Panc1 (cell line): ENCODE measurements around the gene PDCD1. TPM values are rescaled to one million over a fixed set of nuclear protein-coding genes. Genes with fewer than 3 reads are reported as not detected.

Source experiments
- ATAC-seq: fragments of 200-7000 bp; cut with Tn5 transposase; 2 replicates; pipeline ENCODE4 v1.9.1; 2020; ENCODE audit warnings: mild to moderate bottlenecking, moderate library complexity
- BruUV-seq: library from RNA; stranded (reverse); fragments of 400-500 nt; replicated peaks from 2 replicates; lab custom pipeline; 2021; lab: Mats Ljungman, UMichigan
- CTCF ChIA-PET: fragments of 300-600 bp; sonication (Branson Sonifier 250); formaldehyde crosslinking; loops from one replicate; lab custom pipeline; 2022; ENCODE audit warnings: antibody characterized with exemption; lab: Charles Lee
- POLR2A ChIA-PET: fragments of 300-600 bp; sonication (Branson Sonifier 250); formaldehyde crosslinking; loops from one replicate; lab custom pipeline; 2022; ENCODE audit warnings: antibody characterized with exemption; lab: Charles Lee
- DNase-seq: peaks from one replicate; pipeline ENCODE4 v3.0.0-alpha.2; 2010; ENCODE audit warnings: low read depth, low spot score
- H3K27ac ChIP-seq: 2 replicates; pipeline ENCODE4 v1.5.1; 2011; ENCODE audit warnings: mild to moderate bottlenecking, low read length, inconsistent platforms
- H3K27me3 ChIP-seq: fragments of 200-500 bp; sonication (Bioruptor generic); 2 replicates; pipeline ENCODE4 v1.6.0; 2014; ENCODE audit warnings: low read length, inconsistent platforms; ENCODE audit not compliant: control insufficient read depth, insufficient read depth
- H3K36me3 ChIP-seq: fragments of 200-500 bp; sonication (Bioruptor generic); 2 replicates; pipeline ENCODE4 v1.5.1; 2014; ENCODE audit warnings: inconsistent platforms, mild to moderate bottlenecking, low read length, moderate library complexity; ENCODE audit not compliant: control insufficient read depth, insufficient read depth
- H3K4me1 ChIP-seq: 2 replicates; pipeline ENCODE4 v1.5.1; 2011; ENCODE audit warnings: inconsistent platforms, mild to moderate bottlenecking, low read length, moderate library complexity; ENCODE audit not compliant: control insufficient read depth, insufficient read depth
- H3K4me3 ChIP-seq, 2 experiments: 2 replicates each; pipeline ENCODE4 v1.5.1; 2011 to 2012; ENCODE audit warnings: low read depth in 2 of 2, low read length in 2 of 2, mild to moderate bottlenecking in 2 of 2, inconsistent platforms in 1 of 2, moderate library complexity in 1 of 2
- H3K9me3 ChIP-seq: fragments of 200-500 bp; sonication (Bioruptor generic); 2 replicates; pipeline ENCODE4 v1.5.1; 2014; ENCODE audit warnings: low read depth, mild to moderate bottlenecking, inconsistent platforms, low read length, moderate library complexity; ENCODE audit not compliant: control insufficient read depth, insufficient read depth
- POLR2AphosphoS5 ChIP-seq: IDR thresholded peaks from 2 replicates; pipeline ENCODE4 v1.6.1; 2012; ENCODE audit warnings: mild to moderate bottlenecking, low read depth, low read length, moderate library complexity
- SIN3A ChIP-seq: IDR thresholded peaks from 2 replicates; pipeline ENCODE4 v1.6.1; 2012; ENCODE audit warnings: low read depth, mild to moderate bottlenecking, low read length, moderate library complexity, borderline replicate concordance; ENCODE audit not compliant: insufficient read depth
- TCF7L2 ChIP-seq: IDR thresholded peaks from 2 replicates; pipeline ENCODE4 v1.6.1; 2011; ENCODE audit warnings: mild to moderate bottlenecking, low read depth, low read length, inconsistent platforms
- in situ Hi-C: cut with HindIII; loops from 2 replicates; pipeline ENCODE4 v1.10.0; 2016; ENCODE audit warnings: low sequenced_read_pairs, low pct_unique_long_range_greater_than_20kb
- intact Hi-C: fragments of 100-400 bp; cut with micrococcal nuclease; formaldehyde crosslinking; loops from one replicate; pipeline ENCODE4 v1.10.0; 2022; ENCODE audit not compliant: unreplicated experiment
- total RNA-seq: library from RNA; stranded (reverse); gene quantifications from one replicate; pipeline ENCODE4 v1.2.1, GENCODE V29; 2021; ENCODE audit not compliant: unreplicated experiment
- TF ChIP-seq, protein P1 (sequence below): fragments of 450-650 bp; IDR thresholded peaks from 2 replicates; pipeline ENCODE4 v1.5.1; 2017; ENCODE audit warnings: mild to moderate bottlenecking
- TF ChIP-seq, protein P2 (sequence below), 2 experiments: IDR thresholded peaks; 2 replicates each; pipeline ENCODE4 v1.6.1; 2011 to 2012; ENCODE audit warnings: low read depth in 2 of 2, control low read depth in 1 of 2, low read length in 1 of 2, mild to moderate bottlenecking in 1 of 2, moderate library complexity in 1 of 2; ENCODE audit not compliant: insufficient read depth in 1 of 2

Gene PDCD1
- total RNA-seq, 1 experiment from 2014 or later = 0.15 TPM

DNA sequence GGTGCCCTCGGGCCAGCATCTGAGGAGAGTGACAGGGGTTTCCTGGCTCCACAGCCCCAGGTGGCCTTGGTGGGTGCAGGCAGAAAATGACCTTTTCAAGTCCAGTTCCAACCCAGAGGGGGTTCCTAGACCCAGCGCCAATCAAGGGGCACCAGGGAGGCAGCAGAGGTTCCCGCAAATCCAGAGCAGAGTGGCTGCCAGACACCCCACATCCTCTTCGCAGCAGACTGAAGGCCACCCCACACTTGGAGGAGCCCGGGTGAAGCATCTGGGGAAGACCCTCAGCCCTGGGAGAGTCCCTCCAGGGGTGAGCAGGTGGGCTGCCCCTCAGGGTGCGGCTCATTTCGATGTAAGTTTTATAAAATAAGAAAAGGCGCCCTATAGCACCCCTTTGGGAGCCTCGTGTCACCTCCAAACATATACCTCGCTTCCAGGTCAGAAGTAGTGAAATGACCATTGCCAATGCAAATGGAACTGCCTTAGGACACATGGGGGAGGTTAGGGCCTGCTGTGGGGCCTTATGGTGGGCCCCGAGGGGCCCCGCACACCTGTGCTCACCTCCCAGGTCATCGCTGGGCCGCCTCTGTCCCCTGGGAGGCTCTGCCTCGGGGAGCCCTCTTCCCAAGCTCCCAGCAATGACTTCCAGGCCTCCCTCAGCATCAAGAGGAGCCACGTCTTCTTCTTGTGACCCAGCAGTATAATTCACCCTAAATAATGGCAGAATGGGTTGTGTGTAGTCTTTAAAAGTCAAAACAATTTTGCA lies 21.8 kb upstream of the PDCD1 start:
- H3K27ac ChIP-seq = peak overlapping the region; percentile 63
- intact Hi-C loops = no loop called here
- peaks cover 16% of the 10 kb centered on the region for H3K4me1 ChIP-seq
- no peaks in the 10 kb centered on the region for H3K9me3 ChIP-seq
- CTCF ChIA-PET = no interaction called here
- POLR2A ChIA-PET = no interaction called here
- TF ChIP-seq, protein P1, sequence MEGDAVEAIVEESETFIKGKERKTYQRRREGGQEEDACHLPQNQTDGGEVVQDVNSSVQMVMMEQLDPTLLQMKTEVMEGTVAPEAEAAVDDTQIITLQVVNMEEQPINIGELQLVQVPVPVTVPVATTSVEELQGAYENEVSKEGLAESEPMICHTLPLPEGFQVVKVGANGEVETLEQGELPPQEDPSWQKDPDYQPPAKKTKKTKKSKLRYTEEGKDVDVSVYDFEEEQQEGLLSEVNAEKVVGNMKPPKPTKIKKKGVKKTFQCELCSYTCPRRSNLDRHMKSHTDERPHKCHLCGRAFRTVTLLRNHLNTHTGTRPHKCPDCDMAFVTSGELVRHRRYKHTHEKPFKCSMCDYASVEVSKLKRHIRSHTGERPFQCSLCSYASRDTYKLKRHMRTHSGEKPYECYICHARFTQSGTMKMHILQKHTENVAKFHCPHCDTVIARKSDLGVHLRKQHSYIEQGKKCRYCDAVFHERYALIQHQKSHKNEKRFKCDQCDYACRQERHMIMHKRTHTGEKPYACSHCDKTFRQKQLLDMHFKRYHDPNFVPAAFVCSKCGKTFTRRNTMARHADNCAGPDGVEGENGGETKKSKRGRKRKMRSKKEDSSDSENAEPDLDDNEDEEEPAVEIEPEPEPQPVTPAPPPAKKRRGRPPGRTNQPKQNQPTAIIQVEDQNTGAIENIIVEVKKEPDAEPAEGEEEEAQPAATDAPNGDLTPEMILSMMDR = no peak
- no peak for TF ChIP-seq POLR2AphosphoS5
- no peak for TF ChIP-seq SIN3A
- no peak for TF ChIP-seq TCF7L2
- TF ChIP-seq, protein P2, sequence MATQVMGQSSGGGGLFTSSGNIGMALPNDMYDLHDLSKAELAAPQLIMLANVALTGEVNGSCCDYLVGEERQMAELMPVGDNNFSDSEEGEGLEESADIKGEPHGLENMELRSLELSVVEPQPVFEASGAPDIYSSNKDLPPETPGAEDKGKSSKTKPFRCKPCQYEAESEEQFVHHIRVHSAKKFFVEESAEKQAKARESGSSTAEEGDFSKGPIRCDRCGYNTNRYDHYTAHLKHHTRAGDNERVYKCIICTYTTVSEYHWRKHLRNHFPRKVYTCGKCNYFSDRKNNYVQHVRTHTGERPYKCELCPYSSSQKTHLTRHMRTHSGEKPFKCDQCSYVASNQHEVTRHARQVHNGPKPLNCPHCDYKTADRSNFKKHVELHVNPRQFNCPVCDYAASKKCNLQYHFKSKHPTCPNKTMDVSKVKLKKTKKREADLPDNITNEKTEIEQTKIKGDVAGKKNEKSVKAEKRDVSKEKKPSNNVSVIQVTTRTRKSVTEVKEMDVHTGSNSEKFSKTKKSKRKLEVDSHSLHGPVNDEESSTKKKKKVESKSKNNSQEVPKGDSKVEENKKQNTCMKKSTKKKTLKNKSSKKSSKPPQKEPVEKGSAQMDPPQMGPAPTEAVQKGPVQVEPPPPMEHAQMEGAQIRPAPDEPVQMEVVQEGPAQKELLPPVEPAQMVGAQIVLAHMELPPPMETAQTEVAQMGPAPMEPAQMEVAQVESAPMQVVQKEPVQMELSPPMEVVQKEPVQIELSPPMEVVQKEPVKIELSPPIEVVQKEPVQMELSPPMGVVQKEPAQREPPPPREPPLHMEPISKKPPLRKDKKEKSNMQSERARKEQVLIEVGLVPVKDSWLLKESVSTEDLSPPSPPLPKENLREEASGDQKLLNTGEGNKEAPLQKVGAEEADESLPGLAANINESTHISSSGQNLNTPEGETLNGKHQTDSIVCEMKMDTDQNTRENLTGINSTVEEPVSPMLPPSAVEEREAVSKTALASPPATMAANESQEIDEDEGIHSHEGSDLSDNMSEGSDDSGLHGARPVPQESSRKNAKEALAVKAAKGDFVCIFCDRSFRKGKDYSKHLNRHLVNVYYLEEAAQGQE (IDR thresholded peaks at IDR 0.05; ENCODE audit: insufficient read depth in 1 of 2, low read depth in 2 of 2, low read length in 1 of 2) = no peak
- DNase-seq (no peak), ATAC-seq (no peak)
- in situ Hi-C loops = no loop called here
- BruUV-seq = no TSS peak
- H3K27me3 ChIP-seq = no peaks in the 10 kb centered on the region
- no peaks in the 10 kb centered on the region for H3K36me3 ChIP-seq
- H3K4me3 ChIP-seq = peak overlapping the region; percentile 65 to 75

DNA sequence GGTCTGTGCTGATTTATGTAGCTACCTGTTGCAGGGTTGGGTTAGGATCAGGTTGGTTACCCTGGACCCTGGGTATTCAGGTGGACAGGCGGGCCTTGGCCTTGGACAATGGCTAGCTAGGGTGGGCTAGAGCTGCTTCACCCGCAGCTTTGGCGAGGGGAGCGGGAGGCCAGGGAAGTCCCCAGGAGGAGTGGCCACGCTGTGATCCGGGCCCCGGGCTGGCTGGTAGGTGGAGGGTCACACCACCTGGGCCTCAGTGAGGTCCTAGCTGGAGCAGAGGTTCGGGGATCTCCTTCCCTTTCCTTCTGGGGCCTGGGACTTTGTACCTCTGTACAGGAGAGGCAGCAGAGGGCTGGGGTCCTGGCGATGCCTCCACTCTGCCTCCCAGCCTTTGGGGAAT lies 20.6 kb upstream of the PDCD1 start:
- DNase-seq (no peak), ATAC-seq (no peak)
- H3K4me1 ChIP-seq = peaks cover 16% of the 10 kb centered on the region
- H3K4me3 ChIP-seq = no peak overlapping the region
- H3K9me3 ChIP-seq = no peaks in the 10 kb centered on the region
- in situ Hi-C loops = no loop called here
- intact Hi-C loops = loop anchor here (10.0 kb wide), 1 partner anchor 145 kb away; the partner anchor contains the start of gene D2HGDH
- H3K36me3 ChIP-seq = no peaks in the 10 kb centered on the region
- no peaks in the 10 kb centered on the region for H3K27me3 ChIP-seq
- ChIA-PET CTCF (no interaction called here), POLR2A (interaction anchor here (1.2 kb wide), 1 partner anchor 177 kb away, joined by 17 read pairs; the partner anchor contains the start of gene ING5)
- TF ChIP-seq, protein P2 (IDR thresholded peaks at IDR 0.05; ENCODE audit: insufficient read depth in 1 of 2, low read depth in 2 of 2, low read length in 1 of 2) = no peak
- TF ChIP-seq TCF7L2 (no peak), POLR2AphosphoS5 (no peak), SIN3A (no peak)
- TF ChIP-seq, protein P1 = no peak
- no peak overlapping the region for H3K27ac ChIP-seq
- BruUV-seq = no TSS peak
